KMS-11 (cell line): Measurements from ENCODE around the gene CCSER2.
A peak's percentile ranks its signal among the peaks of the same experiment; 100 is the strongest.

ENCODE experiments used
- H2AFZ ChIP-seq: fragments of 200-600 bp; sonication (generic); 2 replicates; pipeline ENCODE4 v1.6.1; 2016; ENCODE audit warnings: antibody characterized with exemption, mixed run types, low read depth
- H3K27ac ChIP-seq: fragments of 200-600 bp; sonication (generic); 2 replicates; pipeline ENCODE4 v1.6.1; 2016; ENCODE audit warnings: mild to moderate bottlenecking, mixed run types
- H3K27me3 ChIP-seq: fragments of 200-600 bp; sonication (generic); 2 replicates; pipeline ENCODE4 v1.6.1; 2017; ENCODE audit warnings: mild to moderate bottlenecking, low read depth, mixed run types, moderate library complexity; ENCODE audit not compliant: insufficient read depth
- H3K36me3 ChIP-seq: fragments of 200-600 bp; sonication (generic); 2 replicates; pipeline ENCODE4 v1.6.1; 2017; ENCODE audit warnings: mild to moderate bottlenecking, mixed run types; ENCODE audit not compliant: insufficient read depth
- H3K4me1 ChIP-seq: fragments of 200-600 bp; sonication (generic); 2 replicates; pipeline ENCODE4 v1.6.1; 2016; ENCODE audit warnings: mild to moderate bottlenecking, low read depth, mixed run types; ENCODE audit not compliant: poor library complexity, severe bottlenecking
- H3K4me2 ChIP-seq: fragments of 200-600 bp; sonication (generic); 2 replicates; pipeline ENCODE4 v1.7.0; 2016; ENCODE audit warnings: mild to moderate bottlenecking, mixed run types
- H3K4me3 ChIP-seq: fragments of 200-600 bp; sonication (generic); IDR thresholded peaks from 2 replicates; pipeline ENCODE4 v1.6.1; 2017; ENCODE audit warnings: low read depth, low read length, mixed read lengths; ENCODE audit not compliant: insufficient read depth
- H3K79me2 ChIP-seq: fragments of 200-600 bp; sonication (generic); 2 replicates; pipeline ENCODE4 v1.6.1; 2016; ENCODE audit warnings: low read depth, mixed run types; ENCODE audit not compliant: insufficient read depth
- H3K9ac ChIP-seq: fragments of 200-600 bp; sonication (generic); 2 replicates; pipeline ENCODE4 v1.6.1; 2016; ENCODE audit warnings: mild to moderate bottlenecking, mixed run types
- H4K20me1 ChIP-seq: fragments of 200-600 bp; sonication (generic); 2 replicates; pipeline ENCODE4 v1.6.1; 2016; ENCODE audit warnings: mild to moderate bottlenecking, mixed run types; ENCODE audit not compliant: insufficient read depth
- CTCF ChIP-seq: fragments of 200-600 bp; sonication (generic); conservative IDR thresholded peaks from 2 replicates; pipeline ENCODE4 v1.6.1; 2017; ENCODE audit warnings: low read depth, mild to moderate bottlenecking, antibody characterized with exemption, low read length, moderate library complexity, mixed read lengths

CCSER2 gene

GRCh38 chr10:84348447-84348846 is 20.1 kb downstream of the CCSER2 start:
- H3K27ac ChIP-seq = no peak overlapping the region
- peaks cover 21% of the 10 kb centered on the region for H3K4me1 ChIP-seq
- H3K4me2 ChIP-seq = no peak overlapping the region
- no peaks in the 10 kb centered on the region for H3K36me3 ChIP-seq
- no peak overlapping the region for H2AFZ ChIP-seq
- H3K79me2 ChIP-seq = peaks cover 24% of the 10 kb centered on the region; the same call in 1 of the 2 replicates
- 0 out of 2 replicates have a peak, but pooled peaks cover 3% of the 10 kb centered on the region for H4K20me1 ChIP-seq
- H3K4me3 ChIP-seq = no peak overlapping the region
- no peaks in the 10 kb centered on the region for H3K27me3 ChIP-seq
- no peak overlapping the region for H3K9ac ChIP-seq
- TF ChIP-seq CTCF = no peak

- peaks cover 17% of the 10 kb centered on the region for H3K4me1 ChIP-seq
- H3K36me3 ChIP-seq = no peaks in the 10 kb centered on the region
- H3K4me2 ChIP-seq = no peak overlapping the region
- no peak for TF ChIP-seq CTCF
- H3K27me3 ChIP-seq = no peaks in the 10 kb centered on the region
- peaks cover 27% of the 10 kb centered on the region; the same call in 1 of the 2 replicates for H3K79me2 ChIP-seq
- 0 out of 2 replicates have a peak, but pooled peaks cover 3% of the 10 kb centered on the region for H4K20me1 ChIP-seq
- no peak overlapping the region for H3K27ac ChIP-seq
- H2AFZ ChIP-seq = no peak overlapping the region
- no peak overlapping the region for H3K4me3 ChIP-seq
- no peak overlapping the region for H3K9ac ChIP-seq
Measured at GRCh38 chr10:84348860-84349259, 20.5 kb downstream of the CCSER2 start.

GRCh38 chr10:84352251-84352842 is 24.0 kb downstream of the CCSER2 start:
- Histone ChIP-seq H3K4me1 (no peaks in the 10 kb centered on the region), H3K4me2 (no peak overlapping the region), H3K36me3 (no peaks in the 10 kb centered on the region), H2AFZ (no peak overlapping the region), H4K20me1 (0 out of 2 replicates have a peak, but pooled peaks cover 3% of the 10 kb centered on the region), H3K27me3 (no peaks in the 10 kb centered on the region), H3K27ac (no peak overlapping the region), H3K4me3 (no peak overlapping the region), H3K79me2 (peaks cover 11% of the 10 kb centered on the region; the same call in 1 of the 2 replicates), H3K9ac (no peak overlapping the region)
- TF ChIP-seq CTCF = peak; percentile 75

GRCh38 chr10:84353052-84353803 is 24.8 kb downstream of the CCSER2 start:
- no peak for TF ChIP-seq CTCF
- 0 out of 2 replicates have a peak, but pooled peaks cover 3% of the 10 kb centered on the region for H4K20me1 ChIP-seq

More at GRCh38 chr10:84353052-84353803, 24.8 kb downstream of the CCSER2 start:
- Histone ChIP-seq H3K9ac (no peak overlapping the region), H3K36me3 (no peaks in the 10 kb centered on the region), H3K27me3 (no peaks in the 10 kb centered on the region), H3K4me3 (no peak overlapping the region), H3K4me2 (no peak overlapping the region), H3K79me2 (peaks cover 15% of the 10 kb centered on the region; the same call in 1 of the 2 replicates), H3K4me1 (no peaks in the 10 kb centered on the region), H2AFZ (no peak overlapping the region), H3K27ac (no peak overlapping the region)
